Tibial nerve (tissue), 4 donors: ENCODE measurements around the gene KAT2A. TPM values are rescaled to one million over a fixed set of nuclear protein-coding genes. Genes with fewer than 3 reads are reported as not detected.

ENCODE experiments used
- DNase-seq, 2 donors: peaks; one replicate each; pipeline ENCODE4 v3.0.0-alpha.2; 2019; ENCODE audit warnings: low spot score in 2 of 2
- H3K27ac ChIP-seq, 4 donors: fragments of 200-600 bp; sonication (generic) in 3 of 4; one replicate each; pipeline ENCODE4 v1.5.1; 2017 to 2019; ENCODE audit warnings: mild to moderate bottlenecking in 1 of 4
- H3K27me3 ChIP-seq, 2 donors: fragments of 200-600 bp; sonication (generic) in 1 of 2; one replicate each; pipeline versions ENCODE4 v1.5.1 to v1.6.0; 2017 to 2019
- H3K36me3 ChIP-seq, 3 donors: fragments of 200-600 bp; sonication (generic); one replicate each; pipeline ENCODE4 v1.5.1; 2018 to 2019
- H3K4me1 ChIP-seq, 4 donors: fragments of 200-600 bp; sonication (generic) in 3 of 4; one replicate each; pipeline ENCODE4 v1.5.1; 2017 to 2019
- H3K4me3 ChIP-seq, 4 donors: fragments of 200-600 bp; sonication (generic) in 3 of 4; one replicate each; pipeline ENCODE4 v1.5.1; 2017 to 2019; ENCODE audit warnings: mild to moderate bottlenecking in 1 of 4, moderate library complexity in 1 of 4
- H3K9me3 ChIP-seq, 4 donors: fragments of 200-600 bp; sonication (generic) in 3 of 4; one replicate each; pipeline ENCODE4 v1.5.1; 2017 to 2019
- CTCF ChIP-seq, 5 experiments: fragments of 200-600 bp in 3 of 5; fragments of 450-650 bp in 2 of 5; sonication (generic) in 3 of 5; IDR thresholded peaks; one replicate each; pipeline ENCODE4 v1.5.1; 2016 to 2019; ENCODE audit warnings: antibody characterized with exemption in 5 of 5, mild to moderate bottlenecking in 3 of 5, moderate library complexity in 2 of 5
- EP300 ChIP-seq, 2 donors: sonication (generic); formaldehyde crosslinking; IDR thresholded peaks; one replicate each; pipeline ENCODE4 v1.6.1; 2017; ENCODE audit warnings: antibody characterized with exemption in 2 of 2, mild to moderate bottlenecking in 1 of 2
- POLR2A ChIP-seq, 2 donors: fragments of 450-650 bp; IDR thresholded peaks; one replicate each; pipeline ENCODE4 v1.6.1; 2017; ENCODE audit warnings: antibody characterized with exemption in 2 of 2, mild to moderate bottlenecking in 2 of 2, moderate library complexity in 2 of 2
- WGBS, 2 donors: methylation state at CpG; one replicate each; pipeline ENCODE4 v1.1.5; 2018; 5-methylcytosine and 5-hydroxymethylcytosine counted together
- total RNA-seq, 4 donors: library from RNA; depleted of rRNA; stranded (reverse); fragments of >200 nt; gene quantifications; one replicate each; pipeline ENCODE4 v1.1.0, GENCODE V29; 2016

Gene KAT2A
- total RNA-seq, 4 donors from 2014 or later: 92.2 to 143 (median 105) TPM

GRCh38 chr17:42067371-42068091 is 53.6 kb downstream of the KAT2A start:
- peaks cover 0 to 10% (median 3%) of the 10 kb centered on the region in 4 donors for H3K4me1 ChIP-seq
- WGBS, 2 donors: 36 to 52% methylated on average over 10 to 12 of the region's 12 CpGs
- TF ChIP-seq CTCF (IDR thresholded peaks at IDR 0.05) (peak; percentile 86 to 95 (median 92)), POLR2A (IDR thresholded peaks at IDR 0.05) (no peak)
- DNase-seq: peak; percentile 66 to 77
- H3K36me3 ChIP-seq: no peaks in the 10 kb centered on the region
- peaks cover 0 to 23% of the 10 kb centered on the region in 2 donors for H3K27me3 ChIP-seq
- no peak overlapping the region for H3K4me3 ChIP-seq
- H3K9me3 ChIP-seq: no peaks in the 10 kb centered on the region
- H3K27ac ChIP-seq: no peak overlapping the region

GRCh38 chr17:42065201-42065600 is 56.0 kb downstream of the KAT2A start:
- DNase-seq: no peak

More at GRCh38 chr17:42065201-42065600, 56.0 kb downstream of the KAT2A start:
- no peaks in the 10 kb centered on the region for H3K27me3 ChIP-seq
- no peak overlapping the region for H3K27ac ChIP-seq
- TF ChIP-seq EP300 (IDR thresholded peaks at IDR 0.05) (no peak), POLR2A (IDR thresholded peaks at IDR 0.05) (no peak), CTCF (IDR thresholded peaks at IDR 0.05) (no peak)
- 63 to 72% methylated on average over 2 of the region's 2 CpGs for WGBS, 2 donors
- H3K36me3 ChIP-seq: no peaks in the 10 kb centered on the region
- H3K4me3 ChIP-seq: no peak overlapping the region
- no peaks in the 10 kb centered on the region for H3K4me1 ChIP-seq
- no peaks in the 10 kb centered on the region for H3K9me3 ChIP-seq

Other genes with a start within 250 kb of the KAT2A start
- gene ACLY, start 202.4 kb downstream of the KAT2A start, total RNA-seq: 100 to 1,000 TPM in 1 of 4 donors, 10 to 100 TPM in 3; 62.8 to 102 (median 72.6) TPM
- 1 to 10 TPM; 3.7 to 5.4 (median 5.2) TPM for gene ODAD4, start 190.8 kb downstream of the KAT2A start, total RNA-seq
- 100 to 1,000 TPM; 174 to 345 (median 256) TPM for gene CNP, start 154.6 kb downstream of the KAT2A start, total RNA-seq
- 10 to 100 TPM; 56.6 to 90.2 (median 71.8) TPM for gene DNAJC7, start 103.9 kb downstream of the KAT2A start, total RNA-seq
- gene NKIRAS2, start 101.3 kb downstream of the KAT2A start, total RNA-seq: 10 to 100 TPM; 17.7 to 39.9 (median 23.8) TPM
- gene C17orf113, start 70.8 kb downstream of the KAT2A start, total RNA-seq: 1 to 10 TPM; 1.2 to 2.9 (median 2.1) TPM
- 1 to 10 TPM in 1 of 4 donors, under 1 TPM in 1, not detected in 2; 0.20 to 1.5 TPM for gene ZNF385C, start 22.9 kb downstream of the KAT2A start, total RNA-seq
- 10 to 100 TPM; 15.9 to 29.4 (median 21.7) TPM for gene DHX58, start 8.7 kb downstream of the KAT2A start, total RNA-seq
- gene HSPB9, start 1.4 kb upstream of the KAT2A start, total RNA-seq: under 1 TPM in 1 of 4 donors, not detected in 3; 0.22 TPM
- 100 to 1,000 TPM in 3 of 4 donors, 10 to 100 TPM in 1; 94.8 to 137 (median 117) TPM for gene RAB5C, start 33.6 kb upstream of the KAT2A start, total RNA-seq
- gene KCNH4, start 59.8 kb upstream of the KAT2A start, total RNA-seq: under 1 TPM in 1 of 4 donors, not detected in 3; 0.30 TPM
- not detected for gene HCRT, start 64.1 kb upstream of the KAT2A start, total RNA-seq
- gene GHDC, start 73.1 kb upstream of the KAT2A start, total RNA-seq: 10 to 100 TPM; 36.4 to 77.9 (median 40.7) TPM
- 100 to 1,000 TPM in 3 of 4 donors, 10 to 100 TPM in 1; 96.8 to 117 (median 104) TPM for gene STAT5B, start 155.0 kb upstream of the KAT2A start, total RNA-seq
- gene STAT5A, start 167.1 kb upstream of the KAT2A start, total RNA-seq: 100 to 1,000 TPM in 3 of 4 donors, 10 to 100 TPM in 1; 95.2 to 150 (median 127) TPM